Ammon's horn (tissue), 1 donor: ENCODE measurements around the gene CYP26B1.

Experiments
- DNase-seq: peaks from one replicate; pipeline ENCODE4 v3.0.0-alpha.2; 2016; ENCODE audit warnings: low spot score

The CYP26B1 gene

GRCh38 chr2:72129681-72130340 lies 17.9 kb downstream of the CYP26B1 start:
- DNase-seq, result no peak

- DNase-seq, result no peak
Observed at GRCh38 chr2:72128843-72129227, 18.8 kb downstream of the CYP26B1 start.

GRCh38 chr2:72128059-72128842 lies 19.4 kb downstream of the CYP26B1 start:
- DNase-seq, result no peak

- no peak for DNase-seq
Observed at GRCh38 chr2:72127401-72128058, 20.1 kb downstream of the CYP26B1 start.

GRCh38 chr2:72126186-72127100 lies 21.2 kb downstream of the CYP26B1 start:
- DNase-seq, result no peak

- DNase-seq, result no peak
Observed at GRCh38 chr2:72124376-72124775, 23.3 kb downstream of the CYP26B1 start.

- DNase-seq, result no peak
Observed at GRCh38 chr2:72121153-72121552, 26.5 kb downstream of the CYP26B1 start.

GRCh38 chr2:72118951-72119350 lies 28.7 kb downstream of the CYP26B1 start:
- DNase-seq, result no peak

- no peak for DNase-seq
Observed at GRCh38 chr2:72118386-72118785, 29.3 kb downstream of the CYP26B1 start.

- DNase-seq, result no peak
Observed at GRCh38 chr2:72117718-72118117, 29.9 kb downstream of the CYP26B1 start.

GRCh38 chr2:72117029-72117428 lies 30.6 kb downstream of the CYP26B1 start:
- DNase-seq, result no peak

GRCh38 chr2:72116081-72116533 lies 31.6 kb downstream of the CYP26B1 start:
- DNase-seq, result no peak

- no peak for DNase-seq
Observed at GRCh38 chr2:72115110-72116080, 32.3 kb downstream of the CYP26B1 start.

GRCh38 chr2:72114693-72115051 lies 33.0 kb downstream of the CYP26B1 start:
- DNase-seq, result no peak

- no peak for DNase-seq
Observed at GRCh38 chr2:72113847-72114692, 33.6 kb downstream of the CYP26B1 start.

GRCh38 chr2:72112981-72113846 lies 34.4 kb downstream of the CYP26B1 start:
- DNase-seq, result no peak

- no peak for DNase-seq
Observed at GRCh38 chr2:72112401-72112800, 35.3 kb downstream of the CYP26B1 start.

- DNase-seq, result no peak
Observed at GRCh38 chr2:72111061-72111460, 36.6 kb downstream of the CYP26B1 start.

- no peak for DNase-seq
Observed at GRCh38 chr2:72109904-72110303, 37.8 kb downstream of the CYP26B1 start.
